Measurements from ENCODE around the gene MTHFS.

The MTHFS gene

DNA sequence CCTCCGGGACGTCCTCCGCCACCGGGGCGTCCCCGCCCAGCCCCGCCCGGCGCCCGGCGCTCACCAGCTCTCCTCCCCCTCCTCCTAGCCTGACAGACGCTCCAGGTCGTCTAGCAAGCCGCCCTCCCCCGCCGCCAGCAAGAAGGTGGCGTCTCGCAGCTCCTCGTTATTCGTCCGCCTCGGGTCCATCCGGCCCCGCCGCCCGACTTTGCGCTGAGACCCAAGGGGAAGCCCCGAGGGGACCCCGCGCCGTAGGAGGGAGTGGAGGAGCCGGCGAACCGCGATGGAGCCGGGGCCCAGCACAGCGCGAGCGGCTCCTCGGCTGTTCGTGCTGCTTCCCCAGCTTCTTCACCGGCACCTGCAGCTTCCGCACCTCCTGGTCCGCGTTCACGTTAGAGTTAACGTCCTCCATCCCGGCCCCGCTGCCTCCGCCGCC is 26.3 kb upstream of the MTHFS start:
- no peak overlapping the region for H3K4me3 ChIP-seq (IDR thresholded peaks at IDR 0.05; ENCODE audit: insufficient read depth, low read depth, low read length)
- peak overlapping the region; percentile 78 for H3K9ac ChIP-seq
- no peaks in the 10 kb centered on the region for H3K27me3 ChIP-seq (ENCODE audit: insufficient read depth, low read depth)
- peaks cover 21% of the 10 kb centered on the region for H3K79me2 ChIP-seq (ENCODE audit: insufficient read depth, low read depth)
- H3K36me3 ChIP-seq (ENCODE audit: insufficient read depth): no peaks in the 10 kb centered on the region
- H3K4me2 ChIP-seq: peak overlapping the region; percentile 70
- peak overlapping the region; percentile 82 for H2AFZ ChIP-seq (ENCODE audit: low read depth)
- no peaks in the 10 kb centered on the region for H3K4me1 ChIP-seq (ENCODE audit: low read depth, poor library complexity, severe bottlenecking)
- peak overlapping the region; percentile 86 for H3K27ac ChIP-seq
- TF ChIP-seq, protein P1, sequence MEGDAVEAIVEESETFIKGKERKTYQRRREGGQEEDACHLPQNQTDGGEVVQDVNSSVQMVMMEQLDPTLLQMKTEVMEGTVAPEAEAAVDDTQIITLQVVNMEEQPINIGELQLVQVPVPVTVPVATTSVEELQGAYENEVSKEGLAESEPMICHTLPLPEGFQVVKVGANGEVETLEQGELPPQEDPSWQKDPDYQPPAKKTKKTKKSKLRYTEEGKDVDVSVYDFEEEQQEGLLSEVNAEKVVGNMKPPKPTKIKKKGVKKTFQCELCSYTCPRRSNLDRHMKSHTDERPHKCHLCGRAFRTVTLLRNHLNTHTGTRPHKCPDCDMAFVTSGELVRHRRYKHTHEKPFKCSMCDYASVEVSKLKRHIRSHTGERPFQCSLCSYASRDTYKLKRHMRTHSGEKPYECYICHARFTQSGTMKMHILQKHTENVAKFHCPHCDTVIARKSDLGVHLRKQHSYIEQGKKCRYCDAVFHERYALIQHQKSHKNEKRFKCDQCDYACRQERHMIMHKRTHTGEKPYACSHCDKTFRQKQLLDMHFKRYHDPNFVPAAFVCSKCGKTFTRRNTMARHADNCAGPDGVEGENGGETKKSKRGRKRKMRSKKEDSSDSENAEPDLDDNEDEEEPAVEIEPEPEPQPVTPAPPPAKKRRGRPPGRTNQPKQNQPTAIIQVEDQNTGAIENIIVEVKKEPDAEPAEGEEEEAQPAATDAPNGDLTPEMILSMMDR (conservative IDR thresholded peaks at IDR 0.05; ENCODE audit: low read depth, low read length): no peak
- H4K20me1 ChIP-seq (ENCODE audit: insufficient read depth): no peaks in the 10 kb centered on the region

DNA sequence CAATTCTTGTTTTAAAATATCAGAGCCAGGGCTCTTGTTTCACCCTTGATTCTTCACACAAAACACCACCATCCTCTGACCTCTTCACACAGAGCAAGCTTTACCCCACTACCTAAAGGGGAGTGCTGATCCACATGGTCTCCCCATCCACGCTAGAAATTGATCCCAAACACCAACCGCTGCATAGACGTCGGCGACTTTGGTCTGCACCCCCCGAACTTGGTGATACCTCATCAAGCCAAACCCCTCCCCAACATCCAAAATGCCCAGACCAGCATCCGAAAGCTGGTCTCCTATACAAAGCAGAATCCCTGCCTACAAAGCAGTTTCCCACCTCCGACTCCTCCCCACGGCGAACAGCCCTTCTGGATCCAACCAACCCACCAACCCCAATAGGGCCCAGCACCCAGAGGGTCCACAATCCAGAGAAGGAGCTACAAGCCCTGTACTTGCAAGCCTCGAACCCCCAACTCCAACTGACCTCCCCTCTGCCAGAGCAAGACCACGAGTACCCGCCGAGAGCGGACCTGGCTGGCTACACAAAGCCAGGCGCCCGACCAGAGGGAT is 25.8 kb upstream of the MTHFS start:
- TF ChIP-seq, protein P1 (conservative IDR thresholded peaks at IDR 0.05; ENCODE audit: low read depth, low read length): no peak
- H4K20me1 ChIP-seq (ENCODE audit: insufficient read depth): no peaks in the 10 kb centered on the region
- H2AFZ ChIP-seq (ENCODE audit: low read depth): peak overlapping the region; percentile 82; the same call in 1 of the 2 replicates
- H3K4me1 ChIP-seq (ENCODE audit: low read depth, poor library complexity, severe bottlenecking): no peaks in the 10 kb centered on the region
- H3K79me2 ChIP-seq (ENCODE audit: insufficient read depth, low read depth): peaks cover 21% of the 10 kb centered on the region
- no peak overlapping the region for H3K4me3 ChIP-seq (IDR thresholded peaks at IDR 0.05; ENCODE audit: insufficient read depth, low read depth, low read length)
- H3K27ac ChIP-seq: peak overlapping the region; percentile 86
- H3K4me2 ChIP-seq: peak overlapping the region; percentile 70
- no peaks in the 10 kb centered on the region for H3K36me3 ChIP-seq (ENCODE audit: insufficient read depth)
- peak overlapping the region; percentile 78 for H3K9ac ChIP-seq
- no peaks in the 10 kb centered on the region for H3K27me3 ChIP-seq (ENCODE audit: insufficient read depth, low read depth)

DNA sequence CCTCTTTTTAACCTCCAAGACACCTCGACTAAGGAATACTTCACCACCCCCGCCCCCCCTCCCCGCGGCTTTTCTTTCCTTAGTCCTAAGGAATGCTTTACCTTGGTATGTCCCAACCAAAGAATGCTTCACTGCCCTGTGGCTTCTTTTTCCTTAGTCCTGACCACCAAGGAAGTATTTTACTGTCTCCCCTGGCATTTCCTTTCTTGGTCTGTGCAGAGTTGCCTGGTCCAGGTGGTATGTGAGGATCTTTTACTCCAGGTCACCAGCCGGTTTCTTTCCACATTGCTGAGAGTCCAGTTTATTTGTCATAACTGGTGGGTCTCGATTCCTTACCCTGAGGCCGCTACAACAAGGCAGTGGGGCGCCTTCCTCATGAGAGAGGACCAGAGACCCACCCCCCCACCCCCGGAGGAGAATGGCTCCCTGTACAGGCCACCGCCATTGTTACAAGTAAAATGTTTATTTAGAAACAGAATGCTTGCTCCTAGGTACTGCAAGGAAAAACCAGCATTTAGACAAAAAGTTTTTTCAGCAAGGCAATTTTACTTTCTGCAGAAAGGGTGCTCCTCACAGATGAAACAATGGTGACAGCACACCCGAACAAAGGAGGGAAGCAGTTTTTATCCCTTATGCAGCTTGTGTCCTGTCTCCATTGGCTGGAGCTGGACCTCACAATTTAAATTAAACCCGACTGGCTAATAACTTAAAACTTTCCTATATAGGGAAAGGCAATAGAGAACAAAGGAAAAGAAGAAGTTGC is 23.1 kb upstream of the MTHFS start:
- Histone ChIP-seq H3K27ac (no peak overlapping the region), H3K4me3 (IDR thresholded peaks at IDR 0.05; ENCODE audit: insufficient read depth, low read depth, low read length) (no peak overlapping the region), H2AFZ (ENCODE audit: low read depth) (no peak overlapping the region), H3K79me2 (ENCODE audit: insufficient read depth, low read depth) (peaks cover 21% of the 10 kb centered on the region), H3K27me3 (ENCODE audit: insufficient read depth, low read depth) (no peaks in the 10 kb centered on the region), H3K4me2 (no peak overlapping the region), H4K20me1 (ENCODE audit: insufficient read depth) (no peaks in the 10 kb centered on the region), H3K4me1 (ENCODE audit: low read depth, poor library complexity, severe bottlenecking) (no peaks in the 10 kb centered on the region), H3K9ac (no peak overlapping the region), H3K36me3 (ENCODE audit: insufficient read depth) (no peaks in the 10 kb centered on the region)
- TF ChIP-seq, protein P1 (conservative IDR thresholded peaks at IDR 0.05; ENCODE audit: low read depth, low read length): no peak

DNA sequence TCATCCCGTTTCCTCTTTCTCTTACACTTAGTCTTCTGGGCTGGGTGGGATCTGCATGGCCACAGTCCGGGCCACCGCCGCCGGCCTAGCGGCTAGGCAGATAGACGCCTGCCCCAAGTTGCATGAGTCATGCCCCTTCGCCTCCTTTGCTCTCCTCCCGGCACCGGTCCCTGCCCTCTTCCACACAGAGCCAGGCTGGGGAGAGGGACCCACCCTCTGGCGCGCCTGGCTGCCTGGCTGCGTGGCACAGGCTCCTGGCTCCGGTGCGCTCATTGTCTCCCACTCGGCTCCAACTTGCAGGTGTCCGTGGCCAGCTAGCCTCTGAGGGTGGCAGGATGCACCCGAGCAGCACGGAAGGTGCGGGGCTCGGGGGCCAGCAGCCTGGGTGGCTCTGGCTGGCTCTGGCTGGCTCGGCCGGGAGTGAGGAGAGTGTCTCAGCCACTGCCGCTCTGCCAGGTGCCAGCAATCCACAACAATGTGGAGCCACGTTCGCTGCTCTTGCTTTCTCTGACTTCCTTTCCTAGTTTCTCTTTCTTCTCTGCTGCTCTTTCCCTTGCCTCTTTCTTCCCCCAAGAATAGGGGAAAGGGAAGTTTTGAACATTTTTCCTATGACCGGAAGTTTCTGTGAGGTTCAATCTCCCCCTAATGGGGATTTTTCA is 22.4 kb upstream of the MTHFS start:
- no peak overlapping the region for H3K27ac ChIP-seq
- H3K4me3 ChIP-seq (IDR thresholded peaks at IDR 0.05; ENCODE audit: insufficient read depth, low read depth, low read length): no peak overlapping the region
- no peaks in the 10 kb centered on the region for H3K4me1 ChIP-seq (ENCODE audit: low read depth, poor library complexity, severe bottlenecking)
- H3K27me3 ChIP-seq (ENCODE audit: insufficient read depth, low read depth): no peaks in the 10 kb centered on the region
- H3K79me2 ChIP-seq (ENCODE audit: insufficient read depth, low read depth): peaks cover 21% of the 10 kb centered on the region
- no peaks in the 10 kb centered on the region for H3K36me3 ChIP-seq (ENCODE audit: insufficient read depth)
- TF ChIP-seq, protein P1 (conservative IDR thresholded peaks at IDR 0.05; ENCODE audit: low read depth, low read length): no peak
- no peak overlapping the region for H3K9ac ChIP-seq
- H2AFZ ChIP-seq (ENCODE audit: low read depth): no peak overlapping the region
- no peaks in the 10 kb centered on the region for H4K20me1 ChIP-seq (ENCODE audit: insufficient read depth)
- no peak overlapping the region for H3K4me2 ChIP-seq
